ENCODE results near the gene FBXW11. TPM values are rescaled to one million over a fixed set of nuclear protein-coding genes. Genes with fewer than 3 reads are reported as not detected.

FBXW11 gene
- total and polyA plus RNA-seq, 2 donors from 2014 or later, result 16.0 to 44.4 TPM

GRCh38 chr5:171955761-171956160 lies 50.7 kb downstream of the FBXW11 start:
- H3K36me3 ChIP-seq (ENCODE audit: control insufficient read depth in 2 of 3, insufficient read depth in 3 of 3, low read length in 3 of 3), result peaks cover 0 to 3% (median 3%) of the 10 kb centered on the region in 3 donors
- H3K4me3 ChIP-seq (ENCODE audit: low read length in 3 of 3), result no peak overlapping the region
- no peak for TF ChIP-seq CTCF (IDR thresholded peaks at IDR 0.05; ENCODE audit: borderline replicate concordance, extremely low read depth, insufficient read depth)
- no peaks in the 10 kb centered on the region for H3K27me3 ChIP-seq (ENCODE audit: control insufficient read depth, insufficient read depth, low read length)
- H3K4me1 ChIP-seq (ENCODE audit: control insufficient read depth in 2 of 3, insufficient read depth in 2 of 3, low read depth in 1 of 3, low read length in 3 of 3), result peaks cover 0 to 16% (median 16%) of the 10 kb centered on the region in 3 donors
- H3K9ac ChIP-seq (ENCODE audit: low read length in 3 of 3), result no peak overlapping the region
- no peaks in the 10 kb centered on the region for H3K9me3 ChIP-seq (ENCODE audit: control insufficient read depth in 2 of 3, insufficient read depth in 1 of 3, low read length in 3 of 3)
- DNase-seq (no peak), FAIRE-seq (no peak)
- no peak overlapping the region for H3K27ac ChIP-seq (ENCODE audit: low read depth in 2 of 2, low read length in 2 of 2)
- intact Hi-C loops (cut with DNase I), result no loop called here

- Histone ChIP-seq H3K9me3 (ENCODE audit: control insufficient read depth in 2 of 3, insufficient read depth in 1 of 3, low read length in 3 of 3) (no peaks in the 10 kb centered on the region), H3K4me3 (ENCODE audit: low read length in 3 of 3) (no peak overlapping the region), H3K36me3 (ENCODE audit: control insufficient read depth in 2 of 3, insufficient read depth in 3 of 3, low read length in 3 of 3) (no peaks in the 10 kb centered on the region), H3K9ac (ENCODE audit: low read length in 3 of 3) (no peak overlapping the region), H3K4me1 (ENCODE audit: control insufficient read depth in 2 of 3, insufficient read depth in 2 of 3, low read depth in 1 of 3, low read length in 3 of 3) (peaks cover 0 to 16% (median 16%) of the 10 kb centered on the region in 3 donors), H3K27ac (ENCODE audit: low read depth in 2 of 2, low read length in 2 of 2) (peak overlapping the region; percentile 1 to 45), H3K27me3 (ENCODE audit: control insufficient read depth, insufficient read depth, low read length) (no peaks in the 10 kb centered on the region)
- no peak for DNase-seq
- TF ChIP-seq CTCF (IDR thresholded peaks at IDR 0.05; ENCODE audit: borderline replicate concordance, extremely low read depth, insufficient read depth), result no peak
- intact Hi-C loops (cut with DNase I), result no loop called here
- FAIRE-seq, result no peak
Observed at GRCh38 chr5:171954721-171955120, 51.7 kb downstream of the FBXW11 start.

GRCh38 chr5:171953860-171954701 lies 52.4 kb downstream of the FBXW11 start:
- DNase-seq (no peak), FAIRE-seq (no peak)
- Histone ChIP-seq H3K36me3 (ENCODE audit: control insufficient read depth in 2 of 3, insufficient read depth in 3 of 3, low read length in 3 of 3) (no peaks in the 10 kb centered on the region), H3K9me3 (ENCODE audit: control insufficient read depth in 2 of 3, insufficient read depth in 1 of 3, low read length in 3 of 3) (no peaks in the 10 kb centered on the region), H3K27me3 (ENCODE audit: control insufficient read depth, insufficient read depth, low read length) (no peaks in the 10 kb centered on the region), H3K4me1 (ENCODE audit: control insufficient read depth in 2 of 3, insufficient read depth in 2 of 3, low read depth in 1 of 3, low read length in 3 of 3) (peaks cover 0 to 16% (median 16%) of the 10 kb centered on the region in 3 donors), H3K4me3 (ENCODE audit: low read length in 3 of 3) (no peak overlapping the region), H3K27ac (ENCODE audit: low read depth in 2 of 2, low read length in 2 of 2) (no peak overlapping the region), H3K9ac (ENCODE audit: low read length in 3 of 3) (no peak overlapping the region)
- intact Hi-C loops (cut with DNase I), result no loop called here
- no peak for TF ChIP-seq CTCF (IDR thresholded peaks at IDR 0.05; ENCODE audit: borderline replicate concordance, extremely low read depth, insufficient read depth)
